Type B pancreatic cell (in vitro differentiated cells): Measurements from ENCODE around the gene SMOC2. TPM values are rescaled to one million over a fixed set of nuclear protein-coding genes. Genes with fewer than 3 reads are reported as not detected.
A peak's percentile ranks its signal among the peaks of the same experiment; 100 is the strongest.

Experiments
- DNase-seq: peaks from one replicate; pipeline ENCODE4 v3.0.0; 2021; ENCODE audit warnings: mixed read lengths; ENCODE audit not compliant: unreplicated experiment; ENCODE audit errors: extremely low spot score
- H3K27ac Mint-ChIP-seq: 2 replicates; pipeline ENCODE4 v1.8.0; 2021; ENCODE audit warnings: mild to moderate bottlenecking, mixed read lengths
- H3K27me3 Mint-ChIP-seq: 2 replicates; pipeline ENCODE4 v1.8.0; 2021; ENCODE audit warnings: mixed read lengths
- H3K36me3 Mint-ChIP-seq: 2 replicates; pipeline ENCODE4 v1.8.0; 2021; ENCODE audit warnings: mixed read lengths
- H3K4me1 Mint-ChIP-seq: one replicate; pipeline ENCODE4 v1.8.0; 2021; ENCODE audit warnings: mixed read lengths; ENCODE audit not compliant: unreplicated experiment
- H3K4me3 Mint-ChIP-seq: 2 replicates; pipeline ENCODE4 v1.8.0; 2021; ENCODE audit warnings: mild to moderate bottlenecking, mixed read lengths
- H3K9me3 Mint-ChIP-seq: 2 replicates; pipeline ENCODE4 v1.8.0; 2021; ENCODE audit warnings: mixed read lengths
- total RNA-seq: library from RNA; stranded (reverse); gene quantifications from 2 replicates; pipeline ENCODE4 v1.2.1, GENCODE V29; 2021; ENCODE audit warnings: low replicate concordance
- TF ChIP-seq, protein P1 (sequence below): fragments of 200-600 bp; sonication (generic); conservative IDR thresholded peaks from 2 replicates; pipeline ENCODE4 v1.5.0; 2021; ENCODE audit warnings: antibody characterized with exemption, mild to moderate bottlenecking

SMOC2 gene
- total RNA-seq, 1 donor from 2014 or later: 18.9 TPM

DNA sequence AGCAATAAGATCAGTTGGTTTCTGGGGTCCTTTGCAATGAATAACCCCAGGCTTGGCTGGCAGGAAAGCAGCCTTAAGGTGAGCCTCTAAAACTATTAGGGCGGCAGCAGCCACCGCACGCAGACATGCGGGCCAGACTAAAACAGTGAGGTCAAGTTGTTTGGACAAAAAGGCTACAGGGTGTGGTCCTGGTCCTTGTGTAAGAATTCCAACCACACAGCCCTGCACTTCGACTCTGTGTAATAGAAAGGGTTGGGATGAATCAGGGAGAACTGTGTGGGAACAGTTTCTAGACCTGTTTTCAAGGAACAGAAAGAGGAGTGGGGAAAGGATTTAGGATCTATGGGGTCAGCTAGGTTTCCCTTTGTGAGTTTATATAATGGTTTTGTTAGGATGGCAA lies 237.6 kb downstream of the SMOC2 start:
- no peak overlapping the region for H3K4me3 Mint-ChIP-seq
- H3K36me3 Mint-ChIP-seq: no peaks in the 10 kb centered on the region
- TF ChIP-seq, protein P1, sequence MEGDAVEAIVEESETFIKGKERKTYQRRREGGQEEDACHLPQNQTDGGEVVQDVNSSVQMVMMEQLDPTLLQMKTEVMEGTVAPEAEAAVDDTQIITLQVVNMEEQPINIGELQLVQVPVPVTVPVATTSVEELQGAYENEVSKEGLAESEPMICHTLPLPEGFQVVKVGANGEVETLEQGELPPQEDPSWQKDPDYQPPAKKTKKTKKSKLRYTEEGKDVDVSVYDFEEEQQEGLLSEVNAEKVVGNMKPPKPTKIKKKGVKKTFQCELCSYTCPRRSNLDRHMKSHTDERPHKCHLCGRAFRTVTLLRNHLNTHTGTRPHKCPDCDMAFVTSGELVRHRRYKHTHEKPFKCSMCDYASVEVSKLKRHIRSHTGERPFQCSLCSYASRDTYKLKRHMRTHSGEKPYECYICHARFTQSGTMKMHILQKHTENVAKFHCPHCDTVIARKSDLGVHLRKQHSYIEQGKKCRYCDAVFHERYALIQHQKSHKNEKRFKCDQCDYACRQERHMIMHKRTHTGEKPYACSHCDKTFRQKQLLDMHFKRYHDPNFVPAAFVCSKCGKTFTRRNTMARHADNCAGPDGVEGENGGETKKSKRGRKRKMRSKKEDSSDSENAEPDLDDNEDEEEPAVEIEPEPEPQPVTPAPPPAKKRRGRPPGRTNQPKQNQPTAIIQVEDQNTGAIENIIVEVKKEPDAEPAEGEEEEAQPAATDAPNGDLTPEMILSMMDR: no peak
- peak; percentile 31 for DNase-seq
- peaks cover 35% of the 10 kb centered on the region for H3K4me1 Mint-ChIP-seq
- H3K27me3 Mint-ChIP-seq: no peaks in the 10 kb centered on the region
- H3K27ac Mint-ChIP-seq: no peak overlapping the region
- H3K9me3 Mint-ChIP-seq: peaks cover 17% of the 10 kb centered on the region

- peaks cover 17% of the 10 kb centered on the region for H3K9me3 Mint-ChIP-seq
- TF ChIP-seq, protein P1: no peak
- H3K4me3 Mint-ChIP-seq: no peak overlapping the region
- peak; percentile 36 for DNase-seq
- peaks cover 3% of the 10 kb centered on the region for H3K27me3 Mint-ChIP-seq
- H3K36me3 Mint-ChIP-seq: no peaks in the 10 kb centered on the region
- H3K27ac Mint-ChIP-seq: no peak overlapping the region
- peaks cover 28% of the 10 kb centered on the region for H3K4me1 Mint-ChIP-seq
Measured at GRCh38 chr6:168681748-168682147, 240.8 kb downstream of the SMOC2 start.

DNA sequence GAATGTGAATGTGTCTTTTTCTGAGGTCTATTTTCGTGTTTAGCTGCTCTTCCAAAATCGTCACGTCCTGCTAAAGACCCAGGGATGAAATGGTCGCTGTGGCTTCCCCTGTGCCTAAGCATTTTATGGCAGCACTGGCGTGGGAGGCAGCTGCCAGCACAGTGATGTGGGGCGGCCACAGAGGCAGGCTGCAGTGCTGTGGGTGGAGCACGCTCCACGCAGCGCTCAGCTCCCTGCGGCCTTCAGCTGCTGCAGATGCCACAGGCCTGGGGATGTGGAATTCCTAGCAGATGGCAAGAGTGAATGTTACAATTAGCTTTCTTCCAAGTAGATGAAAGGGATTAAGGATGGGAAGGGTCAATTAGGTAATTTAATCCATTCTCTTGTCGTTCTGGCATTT lies 242.6 kb downstream of the SMOC2 start:
- Mint-ChIP-seq H3K4me3 (no peak overlapping the region), H3K9me3 (peaks cover 12% of the 10 kb centered on the region), H3K27ac (peak overlapping the region; percentile 40), H3K27me3 (peaks cover 3% of the 10 kb centered on the region), H3K36me3 (no peaks in the 10 kb centered on the region), H3K4me1 (peaks cover 30% of the 10 kb centered on the region)
- DNase-seq: no peak
- TF ChIP-seq, protein P1: no peak

DNA sequence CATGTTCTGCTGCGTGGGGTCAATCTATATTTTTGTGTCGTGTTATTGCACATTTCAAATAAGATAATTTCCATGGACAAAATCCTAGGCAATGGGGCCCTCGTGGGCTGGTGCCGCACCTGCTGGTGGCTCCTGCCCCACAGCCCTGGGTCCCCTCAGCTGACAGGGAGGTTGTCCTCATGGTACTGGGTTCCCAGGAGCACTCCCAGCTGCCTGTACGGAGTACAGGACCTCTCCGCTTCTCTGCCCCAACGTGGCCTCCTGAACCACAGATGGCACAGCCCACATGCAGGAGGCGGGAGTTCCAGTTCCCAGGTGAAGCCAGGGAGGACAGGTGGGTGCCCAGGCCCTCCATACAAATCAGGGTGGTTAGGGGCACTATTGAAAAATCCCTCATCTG lies 243.5 kb downstream of the SMOC2 start:
- Mint-ChIP-seq H3K27me3 (peaks cover 3% of the 10 kb centered on the region), H3K27ac (no peak overlapping the region), H3K9me3 (peaks cover 12% of the 10 kb centered on the region), H3K36me3 (no peaks in the 10 kb centered on the region), H3K4me1 (peaks cover 32% of the 10 kb centered on the region), H3K4me3 (no peak overlapping the region)
- no peak for DNase-seq
- TF ChIP-seq, protein P1: no peak

DNA sequence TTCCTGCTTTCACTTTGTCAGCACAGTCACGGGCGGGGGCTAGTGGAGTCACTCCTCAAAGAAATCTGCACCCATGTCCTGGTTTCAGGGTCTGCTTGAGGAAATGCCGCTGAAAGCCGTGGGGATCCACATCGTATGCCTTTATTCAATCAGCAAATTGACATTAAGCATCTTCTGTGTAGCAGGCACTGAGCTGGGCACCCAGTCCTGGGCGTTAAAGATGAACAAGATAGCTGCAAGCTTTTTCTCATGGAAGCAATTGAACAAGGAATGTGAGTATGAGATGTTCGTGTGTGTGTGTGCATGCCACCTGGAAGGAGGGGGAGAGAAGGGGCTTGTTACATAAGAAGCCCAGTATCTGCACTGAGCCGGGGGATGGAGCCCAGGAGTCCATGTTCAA lies 243.9 kb downstream of the SMOC2 start:
- Mint-ChIP-seq H3K4me1 (peaks cover 32% of the 10 kb centered on the region), H3K9me3 (peaks cover 7% of the 10 kb centered on the region), H3K4me3 (no peak overlapping the region), H3K27ac (no peak overlapping the region), H3K36me3 (no peaks in the 10 kb centered on the region), H3K27me3 (peaks cover 3% of the 10 kb centered on the region)
- TF ChIP-seq, protein P1: no peak
- DNase-seq: no peak
